K562 (cell line): Measurements from ENCODE around the gene PRICKLE3. TPM values are rescaled to one million over a fixed set of nuclear protein-coding genes. Genes with fewer than 3 reads are reported as not detected.

ENCODE experiments used
- CBX5 ChIP-seq: IDR thresholded peaks from 2 replicates; pipeline ENCODE4 v1.6.1; 2014; ENCODE audit warnings: low read depth, borderline replicate concordance
- CCNT2 ChIP-seq: IDR thresholded peaks from 2 replicates; pipeline ENCODE4 v1.6.1; 2011; ENCODE audit warnings: borderline replicate concordance, low read depth, mild to moderate bottlenecking, moderate library complexity, mixed read lengths, low read length; ENCODE audit not compliant: insufficient read length; ENCODE audit errors: extremely low read depth
- E2F3 ChIP-seq: fragments of 250-450 bp; sonication (Bioruptor Pico); IDR thresholded peaks from 2 replicates; pipeline ENCODE4 v1.4.0; 2020; ENCODE audit warnings: mild to moderate bottlenecking
- EGR1 ChIP-seq: fragments of 450-650 bp; conservative IDR thresholded peaks from 2 replicates; pipeline ENCODE4 v1.6.1; 2017; ENCODE audit warnings: mild to moderate bottlenecking
- FOXA1 ChIP-seq: fragments of 450-650 bp; IDR thresholded peaks from 2 replicates; pipeline ENCODE4 v1.6.1; 2016; ENCODE audit warnings: mild to moderate bottlenecking, borderline replicate concordance
- HNRNPLL ChIP-seq: fragments of 200-400 bp; formaldehyde crosslinking; IDR thresholded peaks from 2 replicates; pipeline ENCODE4 v1.6.1; 2017; ENCODE audit warnings: low read length, low read depth, mild to moderate bottlenecking; ENCODE audit not compliant: poor library complexity, severe bottlenecking
- KDM5B ChIP-seq: fragments of 200-600 bp; sonication (generic); IDR thresholded peaks from 2 replicates; pipeline ENCODE4 v1.6.1; 2012; ENCODE audit warnings: low read depth, mild to moderate bottlenecking, moderate library complexity, low read length, control low read depth, inconsistent platforms; ENCODE audit not compliant: insufficient replicate concordance
- NR2F6 ChIP-seq: fragments of 450-650 bp; formaldehyde crosslinking; IDR thresholded peaks from 2 replicates; pipeline ENCODE4 v1.4.0; 2020; ENCODE audit warnings: mild to moderate bottlenecking
- POLR2A ChIP-seq: fragments of 450-650 bp; conservative IDR thresholded peaks from 2 replicates; pipeline ENCODE4 v1.6.1; 2016
- POLR2AphosphoS5 ChIP-seq: IDR thresholded peaks from 2 replicates; pipeline ENCODE4 v1.6.1; 2011; ENCODE audit warnings: mild to moderate bottlenecking, low read depth, low read length, moderate library complexity; ENCODE audit not compliant: control insufficient read depth, insufficient read depth
- RCOR1 ChIP-seq, 2 experiments: IDR thresholded peaks; 2 replicates each; pipeline ENCODE4 v1.6.1; 2012; ENCODE audit warnings: low read depth in 2 of 2, low read length in 2 of 2, borderline replicate concordance in 1 of 2, improper control_type of control experiment in 1 of 2
- SIX5 ChIP-seq, 2 experiments: IDR thresholded peaks; 2 replicates each; pipeline ENCODE4 v1.6.1; 2011; ENCODE audit warnings: low read length in 2 of 2, borderline replicate concordance in 1 of 2, low read depth in 1 of 2, mild to moderate bottlenecking in 1 of 2, moderate library complexity in 1 of 2; ENCODE audit not compliant: insufficient read depth in 1 of 2
- TOE1 ChIP-seq, 2 experiments: fragments of 450-650 bp in 1 of 2; sonication (generic) in 1 of 2; formaldehyde crosslinking in 1 of 2; IDR thresholded peaks; 2 replicates each; pipeline versions ENCODE4 v1.7.1 to v1.8.0; 2016 to 2022; ENCODE audit warnings: borderline replicate concordance in 2 of 2, mild to moderate bottlenecking in 2 of 2, antibody characterized with exemption in 1 of 2, inconsistent platforms in 1 of 2, low read depth in 1 of 2, missing genetic modification reagents in 1 of 2, moderate library complexity in 1 of 2
- ZBTB7A ChIP-seq: IDR thresholded peaks from 2 replicates; pipeline ENCODE4 v1.6.1; 2011; ENCODE audit warnings: low read depth, mild to moderate bottlenecking, low read length, moderate library complexity, borderline replicate concordance; ENCODE audit not compliant: control insufficient read depth
- ZNF324 ChIP-seq: fragments of 250-450 bp; sonication (Bioruptor Pico); IDR thresholded peaks from 2 replicates; pipeline ENCODE4 v1.4.0; 2020; ENCODE audit warnings: mild to moderate bottlenecking
- ZNF347 ChIP-seq: fragments of 450-650 bp; formaldehyde crosslinking; IDR thresholded peaks from 2 replicates; pipeline ENCODE4 v1.4.0; 2020; ENCODE audit warnings: low read depth, mild to moderate bottlenecking, moderate library complexity
- ZNF695 ChIP-seq: fragments of 450-650 bp; formaldehyde crosslinking; IDR thresholded peaks from 2 replicates; pipeline ENCODE4 v1.4.0; 2020; ENCODE audit warnings: mild to moderate bottlenecking, moderate library complexity
- polyA plus RNA-seq, 8 experiments: library from polyadenylated mRNA; depleted of rRNA in 4 of 8; stranded (reverse) in 5 of 8; unstranded in 3 of 8; fragments of >200 nt; fragmentation: Nextera tagmentation in 2 of 8; fragmentation: Illumina TruSeq in 1 of 8; extraction: Ambion mirVana in 2 of 8; extraction: Trizol in 1 of 8; gene quantifications; 2 replicates each; pipeline versions ENCODE4 v1.2.1 to v1.2.3, GENCODE V29; 2011 to 2014; ENCODE audit warnings: inconsistent platforms in 1 of 8, missing spikeins in 1 of 8
- total RNA-seq, 7 experiments: library from RNA; depleted of rRNA in 6 of 7; stranded (reverse); fragments of >200 nt in 6 of 7; fragmentation: Illumina TruSeq in 2 of 7; extraction: Trizol in 2 of 7; gene quantifications; 2 replicates each; pipeline versions ENCODE4 v1.2.1 to v1.2.3, GENCODE V29; 2011 to 2021; ENCODE audit warnings: low replicate concordance in 1 of 7
- TF ChIP-seq, protein P1 (sequence below): fragments of 450-650 bp; IDR thresholded peaks from 2 replicates; pipeline ENCODE4 v1.6.1; 2016; ENCODE audit warnings: low read depth, mild to moderate bottlenecking, moderate library complexity
- TF ChIP-seq, protein P2 (sequence below): fragments of 450-650 bp; formaldehyde crosslinking; IDR thresholded peaks from 2 replicates; pipeline ENCODE4 v1.4.0; 2020; ENCODE audit warnings: mild to moderate bottlenecking, mixed read lengths
- TF ChIP-seq, protein P3 (sequence below): sonication (generic); formaldehyde crosslinking; IDR thresholded peaks from 2 replicates; pipeline ENCODE4 v1.8.0; 2022; ENCODE audit warnings: mild to moderate bottlenecking, missing genetic modification reagents
- TF ChIP-seq, protein P4 (sequence below): IDR thresholded peaks from 2 replicates; pipeline ENCODE4 v1.6.1; 2011; ENCODE audit warnings: borderline replicate concordance, low read depth, mild to moderate bottlenecking, moderate library complexity, low read length; ENCODE audit not compliant: insufficient read depth, poor library complexity, severe bottlenecking

Gene PRICKLE3
- total and polyA plus RNA-seq, 9 of the 15 experiments (the other 6 are each of a cell fraction or from before 2014, with no cell fraction given): 1.1 to 44.3 (median 14.0) TPM

DNA sequence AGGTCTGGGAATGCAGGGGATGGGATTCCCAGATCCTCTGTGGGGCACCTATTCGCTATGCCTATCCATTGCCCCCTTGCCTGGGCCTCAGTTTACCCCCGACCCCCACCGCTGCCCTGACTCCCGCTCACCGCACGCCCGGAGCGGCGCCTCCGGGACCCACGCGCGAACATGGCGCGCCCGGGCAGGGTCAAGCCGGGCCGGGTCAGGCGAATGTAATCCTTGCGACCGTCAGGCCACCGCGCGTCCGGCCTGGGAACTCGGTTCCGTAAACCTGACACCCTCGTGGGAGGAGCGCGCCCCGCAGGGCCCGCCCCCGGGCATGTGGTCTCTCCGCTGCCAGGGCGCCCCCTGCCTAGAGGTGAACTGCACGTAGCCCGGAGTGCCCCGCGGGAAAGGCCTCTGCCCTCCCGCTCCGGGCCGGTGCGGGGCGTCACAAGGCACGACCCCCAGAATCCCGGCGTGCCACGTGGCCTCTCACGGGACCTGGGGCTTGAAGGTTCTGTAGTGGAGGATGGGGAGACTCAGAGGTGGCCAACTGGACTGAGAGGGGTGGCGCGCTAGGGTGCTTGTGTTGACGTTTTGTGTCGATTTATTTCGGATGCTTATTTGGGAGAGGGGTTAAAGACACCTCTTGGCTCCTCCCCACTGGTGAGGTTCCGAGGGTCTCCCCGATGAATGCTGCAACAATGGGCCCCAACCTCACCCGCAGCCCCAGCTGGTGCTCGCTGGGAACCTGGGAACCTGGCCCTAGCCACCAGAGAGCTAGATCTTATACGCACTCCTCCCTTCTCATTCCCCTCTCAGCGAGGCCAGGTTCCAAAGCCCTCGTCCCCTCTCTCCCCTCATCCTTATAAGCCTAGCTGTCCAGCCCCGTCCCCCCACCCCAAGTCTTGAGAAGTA lies at the start of gene PRICKLE3 (continued):
- TF ChIP-seq ZBTB7A: peak; percentile 79; the same call in 1 of the 2 replicates
- TF ChIP-seq SIX5 (IDR thresholded peaks at IDR 0.05; ENCODE audit: borderline replicate concordance in 1 of 2, insufficient read depth in 1 of 2, low read depth in 1 of 2, low read length in 2 of 2): peak in 1 of 2 experiments; percentile 33; a peak in 1 of 4 replicates
- 0 out of 2 replicates have a peak, but pooled peaks have one; percentile 45 for TF ChIP-seq E2F3 (CRISPR knock-in tag)
- TF ChIP-seq, protein P1, sequence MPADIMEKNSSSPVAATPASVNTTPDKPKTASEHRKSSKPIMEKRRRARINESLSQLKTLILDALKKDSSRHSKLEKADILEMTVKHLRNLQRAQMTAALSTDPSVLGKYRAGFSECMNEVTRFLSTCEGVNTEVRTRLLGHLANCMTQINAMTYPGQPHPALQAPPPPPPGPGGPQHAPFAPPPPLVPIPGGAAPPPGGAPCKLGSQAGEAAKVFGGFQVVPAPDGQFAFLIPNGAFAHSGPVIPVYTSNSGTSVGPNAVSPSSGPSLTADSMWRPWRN: no peak
- TF ChIP-seq, protein P2, sequence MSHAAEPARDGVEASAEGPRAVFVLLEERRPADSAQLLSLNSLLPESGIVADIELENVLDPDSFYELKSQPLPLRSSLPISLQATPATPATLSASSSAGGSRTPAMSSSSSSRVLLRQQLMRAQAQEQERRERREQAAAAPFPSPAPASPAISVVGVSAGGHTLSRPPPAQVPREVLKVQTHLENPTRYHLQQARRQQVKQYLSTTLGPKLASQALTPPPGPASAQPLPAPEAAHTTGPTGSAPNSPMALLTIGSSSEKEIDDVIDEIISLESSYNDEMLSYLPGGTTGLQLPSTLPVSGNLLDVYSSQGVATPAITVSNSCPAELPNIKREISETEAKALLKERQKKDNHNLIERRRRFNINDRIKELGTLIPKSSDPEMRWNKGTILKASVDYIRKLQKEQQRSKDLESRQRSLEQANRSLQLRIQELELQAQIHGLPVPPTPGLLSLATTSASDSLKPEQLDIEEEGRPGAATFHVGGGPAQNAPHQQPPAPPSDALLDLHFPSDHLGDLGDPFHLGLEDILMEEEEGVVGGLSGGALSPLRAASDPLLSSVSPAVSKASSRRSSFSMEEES (CRISPR knock-in tag): no peak
- TF ChIP-seq POLR2A: peak; percentile 79
- peak; percentile 71 for TF ChIP-seq EGR1
- no peak for TF ChIP-seq HNRNPLL
- TF ChIP-seq ZNF324 (CRISPR knock-in tag): no peak
- TF ChIP-seq, protein P3, sequence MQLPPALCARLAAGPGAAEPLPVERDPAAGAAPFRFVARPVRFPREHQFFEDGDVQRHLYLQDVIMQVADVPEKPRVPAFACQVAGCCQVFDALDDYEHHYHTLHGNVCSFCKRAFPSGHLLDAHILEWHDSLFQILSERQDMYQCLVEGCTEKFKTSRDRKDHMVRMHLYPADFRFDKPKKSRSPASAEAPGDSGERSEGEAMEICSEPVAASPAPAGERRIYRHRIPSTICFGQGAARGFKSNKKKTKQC: peak; percentile 52; the same call in 1 of the 2 replicates
- TF ChIP-seq ZNF695 (CRISPR knock-in tag): no peak
- TF ChIP-seq, protein P4, sequence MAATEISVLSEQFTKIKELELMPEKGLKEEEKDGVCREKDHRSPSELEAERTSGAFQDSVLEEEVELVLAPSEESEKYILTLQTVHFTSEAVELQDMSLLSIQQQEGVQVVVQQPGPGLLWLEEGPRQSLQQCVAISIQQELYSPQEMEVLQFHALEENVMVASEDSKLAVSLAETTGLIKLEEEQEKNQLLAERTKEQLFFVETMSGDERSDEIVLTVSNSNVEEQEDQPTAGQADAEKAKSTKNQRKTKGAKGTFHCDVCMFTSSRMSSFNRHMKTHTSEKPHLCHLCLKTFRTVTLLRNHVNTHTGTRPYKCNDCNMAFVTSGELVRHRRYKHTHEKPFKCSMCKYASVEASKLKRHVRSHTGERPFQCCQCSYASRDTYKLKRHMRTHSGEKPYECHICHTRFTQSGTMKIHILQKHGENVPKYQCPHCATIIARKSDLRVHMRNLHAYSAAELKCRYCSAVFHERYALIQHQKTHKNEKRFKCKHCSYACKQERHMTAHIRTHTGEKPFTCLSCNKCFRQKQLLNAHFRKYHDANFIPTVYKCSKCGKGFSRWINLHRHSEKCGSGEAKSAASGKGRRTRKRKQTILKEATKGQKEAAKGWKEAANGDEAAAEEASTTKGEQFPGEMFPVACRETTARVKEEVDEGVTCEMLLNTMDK: peak; percentile 82
- no peak for TF ChIP-seq ZNF347
- TF ChIP-seq KDM5B: peak; percentile 42
- peak; percentile 54; the same call in 1 of the 2 replicates for TF ChIP-seq POLR2AphosphoS5
- TF ChIP-seq CCNT2: peak; percentile 88
- peak; percentile 42; the same call in 1 of the 2 replicates for TF ChIP-seq TOE1 (IDR thresholded peaks at IDR 0.05; ENCODE audit: borderline replicate concordance)
- no peak for TF ChIP-seq TOE1 (CRISPR knock-in tag; IDR thresholded peaks at IDR 0.05; ENCODE audit: borderline replicate concordance, low read depth)
- TF ChIP-seq CBX5: no peak
- no peak for TF ChIP-seq FOXA1
- no peak for TF ChIP-seq NR2F6
- peak in 1 of 2 experiments; percentile 49; a peak in 1 of 4 replicates for TF ChIP-seq RCOR1 (IDR thresholded peaks at IDR 0.05; ENCODE audit: borderline replicate concordance in 1 of 2, low read depth in 2 of 2, low read length in 2 of 2)
